IMR-90 (cell line): ENCODE results near the gene MYPOP. TPM values are rescaled to one million over a fixed set of nuclear protein-coding genes. Genes with fewer than 3 reads are reported as not detected.

ENCODE experiments used
- ATAC-seq: fragments of 200-7000 bp; cut with Tn5 transposase; 2 replicates; pipeline ENCODE4 v1.9.1; 2020; ENCODE audit warnings: low read depth, mild to moderate bottlenecking, moderate library complexity
- BruUV-seq: library from RNA; stranded (reverse); fragments of 400-500 nt; replicated peaks from 2 replicates; lab custom pipeline; 2021; lab: Mats Ljungman, UMichigan
- CTCF ChIA-PET: fragments of 300-600 bp; formaldehyde crosslinking; extraction: SDS; loops from one replicate; lab custom pipeline; 2021; ENCODE audit warnings: antibody characterized with exemption; lab: Yijun Ruan, JAX
- POLR2A ChIA-PET: fragments of 300-600 bp; sonication (Branson Sonifier 250); formaldehyde crosslinking; loops from one replicate; lab custom pipeline; 2022; ENCODE audit warnings: antibody characterized with exemption; ENCODE audit not compliant: unreplicated experiment; lab: Charles Lee
- DNase-seq: peaks from one replicate; pipeline ENCODE4 v3.0.0; 2013
- H2AFZ ChIP-seq: replicated peaks from 2 replicates; pipeline ENCODE3; 2013; ENCODE audit warnings: low read length, mild to moderate bottlenecking; ENCODE audit not compliant: poor library complexity
- H2AK5ac ChIP-seq: 2 replicates; pipeline ENCODE4 v1.6.1; 2013; ENCODE audit warnings: low read depth, low read length, inconsistent platforms
- H2AK9ac ChIP-seq: replicated peaks from 2 replicates; pipeline ENCODE3; 2013; ENCODE audit warnings: mild to moderate bottlenecking, low read depth, low read length, moderate library complexity; ENCODE audit not compliant: poor library complexity
- H2BK120ac ChIP-seq: 2 replicates; pipeline ENCODE4 v1.6.1; 2013; ENCODE audit warnings: low read depth, low read length, inconsistent platforms
- H2BK15ac ChIP-seq: 3 replicates; pipeline ENCODE4 v1.6.1; 2013; ENCODE audit warnings: low read depth, low read length, inconsistent platforms
- H2BK20ac ChIP-seq: 2 replicates; pipeline ENCODE4 v1.6.1; 2013; ENCODE audit warnings: low read depth, mild to moderate bottlenecking, inconsistent platforms, low read length, moderate library complexity
- H2BK5ac ChIP-seq: 2 replicates; pipeline ENCODE4 v1.6.1; 2013; ENCODE audit warnings: mild to moderate bottlenecking, low read depth, low read length, inconsistent platforms; ENCODE audit not compliant: poor library complexity, severe bottlenecking
- H3K14ac ChIP-seq: replicated peaks from 2 replicates; pipeline ENCODE4 v1.6.1; 2013; ENCODE audit warnings: low read depth, low read length, inconsistent platforms
- H3K18ac ChIP-seq: 2 replicates; pipeline ENCODE4 v1.6.1; 2013; ENCODE audit warnings: low read depth, low read length, control low read depth
- H3K23ac ChIP-seq: 2 replicates; pipeline ENCODE4 v1.6.1; 2013; ENCODE audit warnings: low read depth, low read length, inconsistent platforms
- H3K27ac ChIP-seq: 2 replicates; pipeline ENCODE4 v1.5.1; 2013; ENCODE audit warnings: mild to moderate bottlenecking, control low read depth, low read length; ENCODE audit not compliant: insufficient read depth
- H3K27me3 ChIP-seq: 2 replicates; pipeline ENCODE4 v1.6.1; 2013; ENCODE audit warnings: low read length; ENCODE audit not compliant: control insufficient read depth, insufficient read depth
- H3K36me3 ChIP-seq: 2 replicates; pipeline ENCODE4 v1.6.1; 2013; ENCODE audit warnings: low read length, mixed read lengths; ENCODE audit not compliant: control insufficient read depth, insufficient read depth
- H3K4ac ChIP-seq: 2 replicates; pipeline ENCODE4 v1.6.1; 2013; ENCODE audit warnings: low read depth, low read length, inconsistent platforms
- H3K4me1 ChIP-seq: 2 replicates; pipeline ENCODE4 v1.6.1; 2013; ENCODE audit warnings: low read length, mixed read lengths; ENCODE audit not compliant: control insufficient read depth, insufficient read depth
- H3K4me2 ChIP-seq: 2 replicates; pipeline ENCODE4 v1.6.1; 2013; ENCODE audit warnings: low read depth, mild to moderate bottlenecking, control low read depth, low read length, moderate library complexity
- H3K4me3 ChIP-seq: 2 replicates; pipeline ENCODE4 v1.5.1; 2013; ENCODE audit warnings: low read depth, mild to moderate bottlenecking, control low read depth, low read length, moderate library complexity; ENCODE audit not compliant: insufficient read depth
- H3K56ac ChIP-seq: 2 replicates; pipeline ENCODE4 v1.6.1; 2013; ENCODE audit warnings: low read length, inconsistent platforms; ENCODE audit not compliant: insufficient read depth; ENCODE audit errors: extremely low read depth
- H3K79me1 ChIP-seq, 2 experiments: 2 replicates each; pipeline ENCODE4 v1.6.1; 2013; ENCODE audit warnings: low read length in 2 of 2, inconsistent platforms in 1 of 2, low read depth in 1 of 2
- H3K9ac ChIP-seq: 2 replicates; pipeline ENCODE4 v1.6.1; 2013; ENCODE audit warnings: low read depth, low read length, control low read depth
- H3K9me1 ChIP-seq: 2 replicates; pipeline ENCODE4 v1.6.1; 2013; ENCODE audit warnings: low read length, inconsistent platforms; ENCODE audit not compliant: insufficient read depth
- H3K9me3 ChIP-seq: 2 replicates; pipeline ENCODE4 v1.6.1; 2013; ENCODE audit warnings: low read length; ENCODE audit not compliant: control insufficient read depth, insufficient read depth
- H4K20me1 ChIP-seq: 2 replicates; pipeline ENCODE4 v1.6.1; 2013; ENCODE audit warnings: low read length, inconsistent platforms; ENCODE audit not compliant: insufficient read depth
- H4K5ac ChIP-seq: 2 replicates; pipeline ENCODE4 v1.6.1; 2013; ENCODE audit warnings: mild to moderate bottlenecking, low read depth, low read length, control low read depth
- H4K8ac ChIP-seq, 2 experiments: 2 replicates each; pipeline ENCODE4 v1.6.1; 2013; ENCODE audit warnings: low read depth in 2 of 2, low read length in 2 of 2, control low read depth in 1 of 2, inconsistent platforms in 1 of 2
- H4K91ac ChIP-seq: 2 replicates; pipeline ENCODE4 v1.6.1; 2013; ENCODE audit warnings: low read depth, low read length, inconsistent platforms; ENCODE audit not compliant: insufficient read depth
- BHLHE40 ChIP-seq: fragments of 150-350 bp; IDR thresholded peaks from 2 replicates; pipeline ENCODE4 v1.6.1; 2016; ENCODE audit warnings: mild to moderate bottlenecking, low read depth, low read length
- CEBPB ChIP-seq: IDR thresholded peaks from 2 replicates; pipeline ENCODE4 v1.6.1; 2012; ENCODE audit warnings: low read depth, low read length, improper control_type of control experiment
- CHD1 ChIP-seq: IDR thresholded peaks from 2 replicates; pipeline ENCODE4 v1.6.1; 2012; ENCODE audit warnings: low read depth, low read length, improper control_type of control experiment
- FOS ChIP-seq: fragments of 150-350 bp; IDR thresholded peaks from 2 replicates; pipeline ENCODE4 v1.6.1; 2016; ENCODE audit warnings: low read depth, low read length
- MAFK ChIP-seq: IDR thresholded peaks from 2 replicates; pipeline ENCODE4 v1.6.1; 2012; ENCODE audit warnings: low read depth, low read length, improper control_type of control experiment
- MAZ ChIP-seq: IDR thresholded peaks from 2 replicates; pipeline ENCODE4 v1.6.1; 2012; ENCODE audit warnings: low read depth, mild to moderate bottlenecking, low read length, improper control_type of control experiment, moderate library complexity, borderline replicate concordance
- MXI1 ChIP-seq: IDR thresholded peaks from 2 replicates; pipeline ENCODE4 v1.6.1; 2012; ENCODE audit warnings: low read depth, mild to moderate bottlenecking, low read length, moderate library complexity, borderline replicate concordance
- NFE2L2 ChIP-seq: fragments of 150-350 bp; IDR thresholded peaks from 2 replicates; pipeline ENCODE4 v1.6.1; 2016; ENCODE audit warnings: low read depth, mild to moderate bottlenecking, low read length
- POLR2A ChIP-seq: IDR thresholded peaks from 2 replicates; pipeline ENCODE4 v1.6.1; 2012; ENCODE audit warnings: mild to moderate bottlenecking, low read depth, low read length
- RAD21 ChIP-seq: IDR thresholded peaks from 2 replicates; pipeline ENCODE4 v1.6.1; 2012; ENCODE audit warnings: low read length, improper control_type of control experiment
- RCOR1 ChIP-seq: IDR thresholded peaks from 2 replicates; pipeline ENCODE4 v1.6.1; 2012; ENCODE audit warnings: mild to moderate bottlenecking, low read length, improper control_type of control experiment; ENCODE audit not compliant: insufficient replicate concordance
- RFX5 ChIP-seq: IDR thresholded peaks from 2 replicates; pipeline ENCODE4 v1.8.0; 2012; ENCODE audit warnings: low read depth, mild to moderate bottlenecking, low read length, moderate library complexity
- SMC3 ChIP-seq: fragments of 150-350 bp; IDR thresholded peaks from 2 replicates; pipeline ENCODE4 v1.6.1; 2016; ENCODE audit warnings: low read depth, mild to moderate bottlenecking, antibody characterized with exemption, low read length, moderate library complexity
- WGBS, 2 experiments: methylation state at CpG; one replicate each; pipeline versions ENCODE4 v1.1.5 to v1.1.7; 2013; ENCODE audit warnings: missing lambda C conversion rate in 2 of 2; ENCODE audit not compliant: insufficient read length in 1 of 2; ENCODE audit errors: extremely low coverage in 2 of 2; 5-methylcytosine and 5-hydroxymethylcytosine counted together
- dilution Hi-C: fragments of 300-500 bp; cut with HindIII; formaldehyde crosslinking; loops from one replicate; pipeline ENCODE4 v1.14.3; 2018; ENCODE audit warnings: low sequenced_read_pairs; ENCODE audit not compliant: unreplicated experiment
- in situ Hi-C: fragments of 300-500 bp; cut with MboI; formaldehyde crosslinking; loops from 3 replicates; pipeline ENCODE4 v1.14.3; 2019; ENCODE audit warnings: low sequenced_read_pairs, inconsistent platforms, mixed read lengths
- intact Hi-C: fragments of 100-400 bp; cut with micrococcal nuclease; formaldehyde crosslinking; loops from 2 replicates; pipeline ENCODE4 v1.10.0; 2022
- polyA plus RNA-seq, 3 experiments: library from polyadenylated mRNA; depleted of rRNA; stranded (reverse); fragments of >200 nt; gene quantifications; 2 replicates each; pipeline ENCODE4 v1.2.3, GENCODE V29; 2012; ENCODE audit warnings: low replicate concordance in 1 of 3
- total RNA-seq: library from RNA; depleted of rRNA; stranded (reverse); fragments of >200 nt; gene quantifications from 2 replicates; pipeline ENCODE4 v1.2.3, GENCODE V29; 2012
- TF ChIP-seq, protein P1 (sequence below): conservative IDR thresholded peaks from 2 replicates; pipeline ENCODE4 v1.5.1; 2012; ENCODE audit warnings: mild to moderate bottlenecking, low read depth, low read length, improper control_type of control experiment
- TF ChIP-seq, protein P2 (sequence below): fragments of 150-350 bp; IDR thresholded peaks from 2 replicates; pipeline ENCODE4 v1.6.1; 2016; ENCODE audit warnings: low read depth, mild to moderate bottlenecking, low read length, moderate library complexity, borderline replicate concordance
- TF ChIP-seq, protein P3 (sequence below): fragments of 150-350 bp; IDR thresholded peaks from 2 replicates; pipeline ENCODE4 v1.6.1; 2017; ENCODE audit warnings: mild to moderate bottlenecking, antibody characterized with exemption, low read length, low read depth

MYPOP gene
- total and polyA plus RNA-seq, 2 of the 4 experiments (the other 2 are of a cell fraction), result 0.36 to 2.8 TPM

DNA sequence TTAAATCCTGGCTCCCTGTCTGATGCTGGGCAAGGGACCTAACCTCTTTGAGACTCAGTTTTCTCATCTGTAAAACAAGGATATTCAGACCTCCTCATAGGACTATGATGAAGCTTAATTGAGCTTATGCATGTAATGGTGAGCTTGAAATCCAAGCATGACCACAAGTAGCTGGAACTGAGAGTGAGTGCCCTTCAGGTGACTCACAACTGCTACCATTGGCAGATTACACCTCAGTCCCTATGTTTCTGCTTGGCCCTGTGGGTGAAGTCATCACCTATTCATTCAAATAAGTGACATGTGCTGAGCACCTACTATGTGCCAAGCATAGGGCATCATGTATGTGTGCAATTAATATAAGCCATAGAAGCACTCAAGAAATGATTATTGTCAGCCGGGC lies 45.5 kb upstream of the MYPOP start:
- Histone ChIP-seq H3K9me1 (no peaks in the 10 kb centered on the region), H3K27ac (no peak overlapping the region), H3K14ac (no peak overlapping the region), H2BK15ac (no peak overlapping the region), H2BK120ac (no peak overlapping the region), H2AK5ac (no peak overlapping the region), H4K8ac (no peak overlapping the region), H3K18ac (no peak overlapping the region), H3K4ac (no peak overlapping the region), H4K20me1 (no peaks in the 10 kb centered on the region), H4K91ac (no peak overlapping the region), H2BK5ac (no peak overlapping the region), H3K56ac (no peak overlapping the region), H3K9ac (no peak overlapping the region), H3K79me1 (no peaks in the 10 kb centered on the region), H2BK20ac (no peak overlapping the region), H3K4me2 (no peak overlapping the region), H2AK9ac (no peak overlapping the region), H3K36me3 (no peaks in the 10 kb centered on the region), H2AFZ (no peak overlapping the region), H3K4me3 (no peak overlapping the region), H3K9me3 (no peaks in the 10 kb centered on the region), H4K5ac (no peak overlapping the region), H3K27me3 (peaks cover 3% of the 10 kb centered on the region; the same call in 1 of the 2 replicates), H3K4me1 (no peaks in the 10 kb centered on the region), H3K23ac (no peak overlapping the region; the same call in 1 of the 2 replicates)
- BruUV-seq, result no TSS peak
- ChIA-PET CTCF (no interaction called here), POLR2A (interaction anchor here (0.6 kb wide), 1 partner anchor 17 kb away, joined by 17 read pairs; no protein-coding TSS in a partner anchor)
- no CpG with 5 or more reads among the region's 1 CpG for WGBS, 2 experiments
- DNase-seq (peak; percentile 36), ATAC-seq (no peak)
- intact Hi-C loops (no loop called here), dilution Hi-C loops (no loop called here), in situ Hi-C loops (no loop called here)
- TF ChIP-seq FOS (no peak), CHD1 (no peak), BHLHE40 (no peak), RAD21 (no peak), NFE2L2 (no peak), MXI1 (no peak), SMC3 (no peak), POLR2A (no peak), CEBPB (no peak), MAZ (no peak), MAFK (no peak), RCOR1 (no peak), RFX5 (no peak)
- TF ChIP-seq, protein P1, sequence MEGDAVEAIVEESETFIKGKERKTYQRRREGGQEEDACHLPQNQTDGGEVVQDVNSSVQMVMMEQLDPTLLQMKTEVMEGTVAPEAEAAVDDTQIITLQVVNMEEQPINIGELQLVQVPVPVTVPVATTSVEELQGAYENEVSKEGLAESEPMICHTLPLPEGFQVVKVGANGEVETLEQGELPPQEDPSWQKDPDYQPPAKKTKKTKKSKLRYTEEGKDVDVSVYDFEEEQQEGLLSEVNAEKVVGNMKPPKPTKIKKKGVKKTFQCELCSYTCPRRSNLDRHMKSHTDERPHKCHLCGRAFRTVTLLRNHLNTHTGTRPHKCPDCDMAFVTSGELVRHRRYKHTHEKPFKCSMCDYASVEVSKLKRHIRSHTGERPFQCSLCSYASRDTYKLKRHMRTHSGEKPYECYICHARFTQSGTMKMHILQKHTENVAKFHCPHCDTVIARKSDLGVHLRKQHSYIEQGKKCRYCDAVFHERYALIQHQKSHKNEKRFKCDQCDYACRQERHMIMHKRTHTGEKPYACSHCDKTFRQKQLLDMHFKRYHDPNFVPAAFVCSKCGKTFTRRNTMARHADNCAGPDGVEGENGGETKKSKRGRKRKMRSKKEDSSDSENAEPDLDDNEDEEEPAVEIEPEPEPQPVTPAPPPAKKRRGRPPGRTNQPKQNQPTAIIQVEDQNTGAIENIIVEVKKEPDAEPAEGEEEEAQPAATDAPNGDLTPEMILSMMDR, result no peak
- TF ChIP-seq, protein P2, sequence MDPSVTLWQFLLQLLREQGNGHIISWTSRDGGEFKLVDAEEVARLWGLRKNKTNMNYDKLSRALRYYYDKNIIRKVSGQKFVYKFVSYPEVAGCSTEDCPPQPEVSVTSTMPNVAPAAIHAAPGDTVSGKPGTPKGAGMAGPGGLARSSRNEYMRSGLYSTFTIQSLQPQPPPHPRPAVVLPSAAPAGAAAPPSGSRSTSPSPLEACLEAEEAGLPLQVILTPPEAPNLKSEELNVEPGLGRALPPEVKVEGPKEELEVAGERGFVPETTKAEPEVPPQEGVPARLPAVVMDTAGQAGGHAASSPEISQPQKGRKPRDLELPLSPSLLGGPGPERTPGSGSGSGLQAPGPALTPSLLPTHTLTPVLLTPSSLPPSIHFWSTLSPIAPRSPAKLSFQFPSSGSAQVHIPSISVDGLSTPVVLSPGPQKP, result no peak
- TF ChIP-seq, protein P3, sequence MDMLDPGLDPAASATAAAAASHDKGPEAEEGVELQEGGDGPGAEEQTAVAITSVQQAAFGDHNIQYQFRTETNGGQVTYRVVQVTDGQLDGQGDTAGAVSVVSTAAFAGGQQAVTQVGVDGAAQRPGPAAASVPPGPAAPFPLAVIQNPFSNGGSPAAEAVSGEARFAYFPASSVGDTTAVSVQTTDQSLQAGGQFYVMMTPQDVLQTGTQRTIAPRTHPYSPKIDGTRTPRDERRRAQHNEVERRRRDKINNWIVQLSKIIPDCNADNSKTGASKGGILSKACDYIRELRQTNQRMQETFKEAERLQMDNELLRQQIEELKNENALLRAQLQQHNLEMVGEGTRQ, result no peak
